ENCODE results near the gene TMEM39B. TPM values are rescaled to one million over a fixed set of nuclear protein-coding genes. Genes with fewer than 3 reads are reported as not detected.
A peak's percentile ranks its signal among the peaks of the same experiment; 100 is the strongest.

Gene TMEM39B
- total and polyA plus RNA-seq, 2 of the 4 experiments (the other 2 are of a cell fraction) = 6.5 to 28.7 TPM

DNA sequence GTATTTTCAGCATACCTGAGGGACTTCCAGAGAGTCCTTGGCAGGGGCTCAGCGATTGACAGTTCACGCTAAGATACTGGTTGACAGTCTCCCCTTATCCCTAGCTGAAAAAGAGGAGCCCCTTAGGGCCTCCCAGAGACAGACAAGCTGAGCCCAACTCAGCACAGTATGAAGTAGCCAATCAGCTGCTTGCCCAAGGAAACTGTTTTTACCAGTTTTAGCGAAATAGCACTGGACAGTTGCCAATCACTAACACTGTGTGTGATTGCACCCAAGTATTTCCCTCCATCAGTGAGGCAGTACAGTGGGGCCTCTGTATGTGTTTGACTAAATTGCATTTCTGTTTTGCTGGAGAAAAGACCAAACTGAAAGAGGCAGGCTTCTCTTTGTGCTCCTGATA is 32.0 kb upstream of the TMEM39B start:
- Histone ChIP-seq H4K8ac (ENCODE audit: low read depth in 2 of 2, low read length in 2 of 2) (no peak overlapping the region), H4K5ac (ENCODE audit: low read depth, low read length) (no peak overlapping the region), H3K27ac (ENCODE audit: insufficient read depth, low read length) (no peak overlapping the region), H2BK120ac (ENCODE audit: low read depth, low read length) (no peak overlapping the region), H3K9me1 (ENCODE audit: insufficient read depth, low read length) (peaks cover 14% of the 10 kb centered on the region), H2AK5ac (ENCODE audit: low read depth, low read length) (no peak overlapping the region), H2BK20ac (ENCODE audit: low read depth, low read length) (no peak overlapping the region), H3K4ac (ENCODE audit: low read depth, low read length) (no peak overlapping the region), H2BK15ac (ENCODE audit: low read depth, low read length) (no peak overlapping the region), H3K9ac (ENCODE audit: low read depth, low read length) (no peak overlapping the region), H3K27me3 (ENCODE audit: control insufficient read depth, insufficient read depth, low read length) (no peaks in the 10 kb centered on the region), H3K36me3 (ENCODE audit: control insufficient read depth, insufficient read depth, low read length) (peaks cover 54% of the 10 kb centered on the region), H3K9me3 (ENCODE audit: control insufficient read depth, insufficient read depth, low read length) (no peaks in the 10 kb centered on the region), H3K18ac (ENCODE audit: low read depth, low read length) (no peak overlapping the region), H4K91ac (ENCODE audit: insufficient read depth, low read depth, low read length) (no peak overlapping the region), H3K4me2 (ENCODE audit: low read depth, low read length) (no peak overlapping the region), H2AFZ (replicated peaks; ENCODE audit: low read length, poor library complexity) (no peak overlapping the region), H4K20me1 (ENCODE audit: insufficient read depth, low read length) (peaks cover 47% of the 10 kb centered on the region), H2AK9ac (replicated peaks; ENCODE audit: low read depth, low read length, poor library complexity) (no peak overlapping the region), H3K4me1 (ENCODE audit: control insufficient read depth, insufficient read depth, low read length) (peaks cover 2% of the 10 kb centered on the region; the same call in 1 of the 2 replicates), H3K14ac (replicated peaks; ENCODE audit: low read depth, low read length) (no peak overlapping the region), H3K23ac (ENCODE audit: low read depth, low read length) (no peak overlapping the region), H3K4me3 (ENCODE audit: insufficient read depth, low read depth, low read length) (no peak overlapping the region), H2BK5ac (ENCODE audit: low read depth, low read length, poor library complexity, severe bottlenecking) (no peak overlapping the region), H3K56ac (ENCODE audit: extremely low read depth, insufficient read depth, low read length) (no peak overlapping the region), H3K79me1 (ENCODE audit: low read depth in 1 of 2, low read length in 2 of 2) (peaks cover 45 to 58% of the 10 kb centered on the region in 2 experiments)
- no CpG with 5 or more reads among the region's 3 CpGs for WGBS, 2 experiments (ENCODE audit: extremely low coverage in 2 of 2, insufficient read length in 1 of 2)
- no TSS peak for BruUV-seq (replicated peaks)
- POLR2A ChIA-PET (ENCODE audit: unreplicated experiment) = no interaction called here
- CTCF ChIA-PET = no interaction called here
- in situ Hi-C loops (cut with MboI; ENCODE audit: low sequenced_read_pairs) = no loop called here
- ATAC-seq (ENCODE audit: low read depth) = peak; percentile 31
- intact Hi-C loops (cut with micrococcal nuclease) = no loop called here
- TF ChIP-seq, protein P1, sequence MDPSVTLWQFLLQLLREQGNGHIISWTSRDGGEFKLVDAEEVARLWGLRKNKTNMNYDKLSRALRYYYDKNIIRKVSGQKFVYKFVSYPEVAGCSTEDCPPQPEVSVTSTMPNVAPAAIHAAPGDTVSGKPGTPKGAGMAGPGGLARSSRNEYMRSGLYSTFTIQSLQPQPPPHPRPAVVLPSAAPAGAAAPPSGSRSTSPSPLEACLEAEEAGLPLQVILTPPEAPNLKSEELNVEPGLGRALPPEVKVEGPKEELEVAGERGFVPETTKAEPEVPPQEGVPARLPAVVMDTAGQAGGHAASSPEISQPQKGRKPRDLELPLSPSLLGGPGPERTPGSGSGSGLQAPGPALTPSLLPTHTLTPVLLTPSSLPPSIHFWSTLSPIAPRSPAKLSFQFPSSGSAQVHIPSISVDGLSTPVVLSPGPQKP (IDR thresholded peaks at IDR 0.05; ENCODE audit: borderline replicate concordance, low read depth, low read length) = no peak
- no peak for TF ChIP-seq FOS (IDR thresholded peaks at IDR 0.05; ENCODE audit: low read depth, low read length)
- no peak for TF ChIP-seq RCOR1 (IDR thresholded peaks at IDR 0.05; ENCODE audit: insufficient replicate concordance, low read length)
- TF ChIP-seq, protein P2, sequence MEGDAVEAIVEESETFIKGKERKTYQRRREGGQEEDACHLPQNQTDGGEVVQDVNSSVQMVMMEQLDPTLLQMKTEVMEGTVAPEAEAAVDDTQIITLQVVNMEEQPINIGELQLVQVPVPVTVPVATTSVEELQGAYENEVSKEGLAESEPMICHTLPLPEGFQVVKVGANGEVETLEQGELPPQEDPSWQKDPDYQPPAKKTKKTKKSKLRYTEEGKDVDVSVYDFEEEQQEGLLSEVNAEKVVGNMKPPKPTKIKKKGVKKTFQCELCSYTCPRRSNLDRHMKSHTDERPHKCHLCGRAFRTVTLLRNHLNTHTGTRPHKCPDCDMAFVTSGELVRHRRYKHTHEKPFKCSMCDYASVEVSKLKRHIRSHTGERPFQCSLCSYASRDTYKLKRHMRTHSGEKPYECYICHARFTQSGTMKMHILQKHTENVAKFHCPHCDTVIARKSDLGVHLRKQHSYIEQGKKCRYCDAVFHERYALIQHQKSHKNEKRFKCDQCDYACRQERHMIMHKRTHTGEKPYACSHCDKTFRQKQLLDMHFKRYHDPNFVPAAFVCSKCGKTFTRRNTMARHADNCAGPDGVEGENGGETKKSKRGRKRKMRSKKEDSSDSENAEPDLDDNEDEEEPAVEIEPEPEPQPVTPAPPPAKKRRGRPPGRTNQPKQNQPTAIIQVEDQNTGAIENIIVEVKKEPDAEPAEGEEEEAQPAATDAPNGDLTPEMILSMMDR (conservative IDR thresholded peaks at IDR 0.05; ENCODE audit: low read depth, low read length) = no peak
- TF ChIP-seq CHD1 (IDR thresholded peaks at IDR 0.05; ENCODE audit: low read depth, low read length) = no peak
- TF ChIP-seq BHLHE40 (IDR thresholded peaks at IDR 0.05; ENCODE audit: low read depth, low read length) = no peak
- no peak for TF ChIP-seq MXI1 (IDR thresholded peaks at IDR 0.05; ENCODE audit: borderline replicate concordance, low read depth, low read length)
- TF ChIP-seq POLR2A (IDR thresholded peaks at IDR 0.05; ENCODE audit: low read depth, low read length) = no peak
- TF ChIP-seq RAD21 (IDR thresholded peaks at IDR 0.05; ENCODE audit: low read length) = no peak
- TF ChIP-seq MAFK (IDR thresholded peaks at IDR 0.05; ENCODE audit: low read depth, low read length) = no peak
- TF ChIP-seq NFE2L2 (IDR thresholded peaks at IDR 0.05; ENCODE audit: low read depth, low read length) = no peak
- no peak for TF ChIP-seq MAZ (IDR thresholded peaks at IDR 0.05; ENCODE audit: borderline replicate concordance, low read depth, low read length)
- dilution Hi-C loops (cut with HindIII; ENCODE audit: low sequenced_read_pairs, unreplicated experiment) = no loop called here
- no peak for DNase-seq

Data from IMR-90 (cell line).